Stimulated activated naive CD4-positive, alpha-beta T cell treated with Interleukin-2 at 50 U/mL for 16 hours (primary cell): Measurements from ENCODE around the gene ATXN1.

Experiments used
- DNase-seq: peaks from one replicate; lab custom pipeline; 2025; lab: John Stamatoyannopoulos, UW

Gene ATXN1

GRCh38 chr6:16331384-16332174 is 429.7 kb downstream of the ATXN1 start:
- peak; percentile 53 for DNase-seq

GRCh38 chr6:16329233-16329632 is 432.0 kb downstream of the ATXN1 start:
- DNase-seq, result no peak

- no peak for DNase-seq
Observed at GRCh38 chr6:16327777-16328325, 433.4 kb downstream of the ATXN1 start.

GRCh38 chr6:16326971-16327776 is 434.1 kb downstream of the ATXN1 start:
- DNase-seq, result no peak

- DNase-seq, result no peak
Observed at GRCh38 chr6:16326531-16326930, 434.7 kb downstream of the ATXN1 start.

- DNase-seq, result no peak
Observed at GRCh38 chr6:16324606-16325225, 436.5 kb downstream of the ATXN1 start.

- no peak for DNase-seq
Observed at GRCh38 chr6:16324184-16324583, 437.1 kb downstream of the ATXN1 start.

GRCh38 chr6:16322666-16323312 is 438.5 kb downstream of the ATXN1 start:
- peak; percentile 70 for DNase-seq

GRCh38 chr6:16321826-16322225 is 439.4 kb downstream of the ATXN1 start:
- DNase-seq, result no peak

- no peak for DNase-seq
Observed at GRCh38 chr6:16321341-16321710, 439.9 kb downstream of the ATXN1 start.

- no peak for DNase-seq
Observed at GRCh38 chr6:16320533-16321340, 440.5 kb downstream of the ATXN1 start.

- DNase-seq, result peak; percentile 66
Observed at GRCh38 chr6:16319813-16320532, 441.3 kb downstream of the ATXN1 start.

GRCh38 chr6:16318953-16319720 is 442.1 kb downstream of the ATXN1 start:
- no peak for DNase-seq

GRCh38 chr6:16318538-16318937 is 442.7 kb downstream of the ATXN1 start:
- peak; percentile 40 for DNase-seq

GRCh38 chr6:16316741-16317251 is 444.5 kb downstream of the ATXN1 start:
- DNase-seq, result peak; percentile 18

- DNase-seq, result no peak
Observed at GRCh38 chr6:16314296-16314695, 447.0 kb downstream of the ATXN1 start.

- DNase-seq, result no peak
Observed at GRCh38 chr6:16313732-16314131, 447.5 kb downstream of the ATXN1 start.

- DNase-seq, result no peak
Observed at GRCh38 chr6:16311763-16312162, 449.5 kb downstream of the ATXN1 start.

- DNase-seq, result no peak
Observed at GRCh38 chr6:16306334-16306733, 454.9 kb downstream of the ATXN1 start.
